ENCODE results near the gene SIRT7.

The SIRT7 gene

GRCh38 chr17:81917565-81918332 lies at the start of gene SIRT7:
Gene SIRT7 (minus strand): TSS chr17:81918176. CDS start chr17:81918131, 45 bp downstream.
- peak; percentile 78 for DNase-seq

GRCh38 chr17:81967244-81967532 lies 49.2 kb upstream of the SIRT7 start:
- DNase-seq, result no peak

- no peak for DNase-seq
Observed at GRCh38 chr17:81966343-81967243, 48.6 kb upstream of the SIRT7 start.

- no peak for DNase-seq
Observed at GRCh38 chr17:81964081-81964849, 46.3 kb upstream of the SIRT7 start.

- no peak for DNase-seq
Observed at GRCh38 chr17:81962499-81963441, 44.8 kb upstream of the SIRT7 start.

GRCh38 chr17:81961521-81962498 lies 43.8 kb upstream of the SIRT7 start:
- no peak for DNase-seq

- DNase-seq, result no peak
Observed at GRCh38 chr17:81961087-81961511, 43.1 kb upstream of the SIRT7 start, which contains the start of gene NOTUM. Gene NOTUM (minus strand): TSS chr17:81961187. CDS start chr17:81960909, 278 bp downstream.

- DNase-seq, result peak; percentile 15
Observed at GRCh38 chr17:81960130-81960958, 42.4 kb upstream of the SIRT7 start.

GRCh38 chr17:81959362-81960129 lies 41.6 kb upstream of the SIRT7 start:
- DNase-seq, result peak; percentile 83

- no peak for DNase-seq
Observed at GRCh38 chr17:81958633-81959342, 40.8 kb upstream of the SIRT7 start.

- DNase-seq, result no peak
Observed at GRCh38 chr17:81957691-81958432, 39.9 kb upstream of the SIRT7 start.

- DNase-seq, result no peak
Observed at GRCh38 chr17:81956607-81957589, 38.9 kb upstream of the SIRT7 start.

- no peak for DNase-seq
Observed at GRCh38 chr17:81955756-81956544, 38.0 kb upstream of the SIRT7 start.

GRCh38 chr17:81955058-81955681 lies 37.2 kb upstream of the SIRT7 start:
- DNase-seq, result no peak
